ENCODE measurements around the gene ABCA2. TPM values are rescaled to one million over a fixed set of nuclear protein-coding genes. Genes with fewer than 3 reads are reported as not detected.
"Not testable (repeated sequence)": the region's sequence is repeated elsewhere in the genome, so short reads cannot be mapped to it uniquely, and the experiment has no call there.

ABCA2 gene
- total RNA-seq, 6 experiments from 2014 or later, result 18.3 to 36.3 (median 23.6) TPM

DNA sequence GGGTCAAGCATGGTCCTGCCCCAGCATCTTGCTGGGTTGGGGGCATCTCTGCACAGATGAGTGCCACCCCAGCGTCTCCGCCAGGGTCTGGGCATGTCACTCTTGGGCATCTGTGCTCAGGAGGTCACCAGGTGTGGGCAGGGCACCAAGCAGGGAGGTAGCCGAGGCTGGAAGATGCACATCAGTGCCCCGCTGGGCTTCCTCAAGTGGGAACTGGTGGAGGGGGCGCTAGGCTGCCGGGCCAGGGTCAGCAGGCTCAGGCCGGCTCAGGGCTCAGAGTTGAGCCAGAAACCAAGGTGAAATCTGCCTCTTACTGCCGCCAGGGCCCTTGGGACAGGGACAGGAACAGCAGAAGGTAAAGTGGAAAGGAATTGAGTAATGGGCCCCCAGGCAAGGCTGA, 7.9 kb upstream of the ABCA2 start:
- Mint-ChIP-seq H3K4me1 (ENCODE audit: low read depth) (no peaks in the 10 kb centered on the region), H3K27ac (no peak overlapping the region), H3K9me3 (no peaks in the 10 kb centered on the region), H3K4me3 (no peak overlapping the region), H3K36me3 (ENCODE audit: low read depth) (no peaks in the 10 kb centered on the region), H3K27me3 (ENCODE audit: insufficient read depth) (no peaks in the 10 kb centered on the region; the same call in 1 of the 2 replicates)
- TF ChIP-seq, protein P1, sequence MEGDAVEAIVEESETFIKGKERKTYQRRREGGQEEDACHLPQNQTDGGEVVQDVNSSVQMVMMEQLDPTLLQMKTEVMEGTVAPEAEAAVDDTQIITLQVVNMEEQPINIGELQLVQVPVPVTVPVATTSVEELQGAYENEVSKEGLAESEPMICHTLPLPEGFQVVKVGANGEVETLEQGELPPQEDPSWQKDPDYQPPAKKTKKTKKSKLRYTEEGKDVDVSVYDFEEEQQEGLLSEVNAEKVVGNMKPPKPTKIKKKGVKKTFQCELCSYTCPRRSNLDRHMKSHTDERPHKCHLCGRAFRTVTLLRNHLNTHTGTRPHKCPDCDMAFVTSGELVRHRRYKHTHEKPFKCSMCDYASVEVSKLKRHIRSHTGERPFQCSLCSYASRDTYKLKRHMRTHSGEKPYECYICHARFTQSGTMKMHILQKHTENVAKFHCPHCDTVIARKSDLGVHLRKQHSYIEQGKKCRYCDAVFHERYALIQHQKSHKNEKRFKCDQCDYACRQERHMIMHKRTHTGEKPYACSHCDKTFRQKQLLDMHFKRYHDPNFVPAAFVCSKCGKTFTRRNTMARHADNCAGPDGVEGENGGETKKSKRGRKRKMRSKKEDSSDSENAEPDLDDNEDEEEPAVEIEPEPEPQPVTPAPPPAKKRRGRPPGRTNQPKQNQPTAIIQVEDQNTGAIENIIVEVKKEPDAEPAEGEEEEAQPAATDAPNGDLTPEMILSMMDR (IDR thresholded peaks at IDR 0.05), result no peak
- DNase-seq, result no peak

DNA sequence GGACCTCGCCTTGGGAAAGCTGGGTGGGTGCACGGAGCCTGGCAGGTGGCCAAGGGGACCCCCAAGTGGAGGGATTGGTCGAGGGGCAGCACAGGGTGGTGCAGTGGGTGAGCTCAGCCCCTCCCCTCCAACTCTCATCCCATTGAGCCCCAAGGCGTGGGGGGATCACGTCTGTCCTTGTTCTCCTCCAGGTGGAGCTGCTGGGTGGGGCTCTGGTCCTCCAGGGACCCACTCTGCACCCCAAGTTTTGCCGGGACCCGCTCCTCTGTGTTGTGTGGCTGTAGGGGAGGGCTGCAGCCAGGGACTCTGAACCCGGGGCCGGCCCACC, 7.4 kb upstream of the ABCA2 start:
- Mint-ChIP-seq H3K27ac (no peak overlapping the region), H3K36me3 (ENCODE audit: low read depth) (no peaks in the 10 kb centered on the region), H3K9me3 (no peaks in the 10 kb centered on the region), H3K27me3 (ENCODE audit: insufficient read depth) (no peaks in the 10 kb centered on the region; the same call in 1 of the 2 replicates), H3K4me3 (no peak overlapping the region), H3K4me1 (ENCODE audit: low read depth) (no peaks in the 10 kb centered on the region)
- TF ChIP-seq, protein P1 (IDR thresholded peaks at IDR 0.05), result peak; percentile 60
- no peak for DNase-seq

DNA sequence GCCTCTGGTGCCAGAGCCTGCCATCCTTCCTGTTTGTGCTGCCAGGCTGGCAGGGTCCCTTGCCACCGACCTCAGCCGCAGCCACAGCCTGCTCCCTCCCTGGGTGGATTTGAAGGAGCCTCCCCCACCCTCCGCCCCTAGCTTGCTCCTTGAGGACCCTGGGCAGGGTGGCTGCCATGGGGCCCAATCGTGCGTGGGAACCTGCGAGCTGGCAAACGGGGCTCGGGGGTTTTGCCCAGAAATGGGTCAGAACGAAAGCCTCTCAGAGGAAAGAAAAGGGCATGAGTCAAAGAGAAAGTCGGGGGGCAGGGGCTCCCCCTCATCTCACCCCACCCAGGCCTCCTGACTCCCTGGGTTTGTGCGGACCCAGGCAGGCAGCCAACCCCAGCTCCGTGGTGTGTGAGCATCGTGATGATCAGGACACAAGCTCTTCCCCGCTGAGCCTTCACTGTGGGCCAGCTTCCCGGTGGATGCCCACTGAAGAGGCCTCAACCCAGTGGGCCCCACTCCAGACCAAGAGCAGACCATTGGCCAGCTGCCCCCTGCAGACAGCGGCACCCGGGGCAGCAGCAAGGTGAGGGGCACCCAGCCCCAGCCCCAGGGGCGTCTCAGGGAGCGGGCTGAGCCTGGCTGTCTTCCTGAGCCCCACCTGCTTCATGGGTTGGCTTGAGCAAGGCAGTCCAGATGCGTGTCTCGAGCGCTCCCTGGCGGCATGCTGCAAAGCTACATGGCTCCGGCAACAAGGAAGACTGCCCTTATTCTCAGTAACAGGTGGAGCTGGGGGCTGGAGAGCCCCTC, 6.9 kb upstream of the ABCA2 start:
- Mint-ChIP-seq H3K9me3 (no peaks in the 10 kb centered on the region), H3K27ac (no peak overlapping the region), H3K4me1 (ENCODE audit: low read depth) (no peaks in the 10 kb centered on the region), H3K4me3 (no peak overlapping the region), H3K27me3 (ENCODE audit: insufficient read depth) (no peaks in the 10 kb centered on the region; the same call in 1 of the 2 replicates), H3K36me3 (ENCODE audit: low read depth) (no peaks in the 10 kb centered on the region)
- peak; percentile 65 for DNase-seq
- TF ChIP-seq, protein P1 (IDR thresholded peaks at IDR 0.05), result peak; percentile 89

DNA sequence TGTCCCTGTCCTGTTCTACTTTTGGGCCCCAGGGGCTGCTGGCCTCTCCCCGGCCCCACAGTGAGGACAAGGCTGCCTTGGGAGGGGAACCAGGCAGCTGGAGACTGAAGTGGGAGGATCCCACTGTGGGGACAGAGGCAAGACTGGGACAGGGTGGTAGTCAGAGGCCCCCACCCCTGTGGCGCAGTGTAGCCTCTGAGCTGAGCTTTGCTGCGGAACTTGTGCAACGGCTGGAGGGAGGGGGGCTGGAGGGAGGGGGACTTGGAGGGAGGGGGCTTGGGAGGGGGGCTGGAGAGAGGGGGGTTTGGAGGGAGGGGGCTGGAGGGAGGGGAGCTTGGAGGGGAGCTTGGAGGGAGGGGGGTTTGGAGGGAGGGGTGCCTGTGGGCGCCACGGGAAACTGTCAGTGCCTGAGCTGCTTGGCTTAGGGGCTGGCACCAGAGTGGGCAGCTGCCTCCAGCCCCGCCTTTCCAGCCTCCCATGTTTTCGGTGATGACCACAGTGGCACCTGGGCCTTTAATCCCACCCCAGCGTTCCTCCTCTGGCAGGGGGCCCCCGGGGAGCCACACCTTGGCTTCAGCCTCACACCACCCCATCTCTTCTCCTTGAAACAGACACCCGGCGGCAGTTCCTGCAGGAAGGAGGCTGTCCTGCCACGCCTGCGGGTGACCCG, 6.1 kb upstream of the ABCA2 start:
- Mint-ChIP-seq H3K27ac (no peak overlapping the region), H3K36me3 (ENCODE audit: low read depth) (no peaks in the 10 kb centered on the region), H3K4me3 (no peak overlapping the region), H3K9me3 (no peaks in the 10 kb centered on the region), H3K4me1 (ENCODE audit: low read depth) (no peaks in the 10 kb centered on the region), H3K27me3 (ENCODE audit: insufficient read depth) (no peaks in the 10 kb centered on the region; the same call in 1 of the 2 replicates)
- TF ChIP-seq, protein P1 (IDR thresholded peaks at IDR 0.05), result no peak
- DNase-seq, result no peak

DNA sequence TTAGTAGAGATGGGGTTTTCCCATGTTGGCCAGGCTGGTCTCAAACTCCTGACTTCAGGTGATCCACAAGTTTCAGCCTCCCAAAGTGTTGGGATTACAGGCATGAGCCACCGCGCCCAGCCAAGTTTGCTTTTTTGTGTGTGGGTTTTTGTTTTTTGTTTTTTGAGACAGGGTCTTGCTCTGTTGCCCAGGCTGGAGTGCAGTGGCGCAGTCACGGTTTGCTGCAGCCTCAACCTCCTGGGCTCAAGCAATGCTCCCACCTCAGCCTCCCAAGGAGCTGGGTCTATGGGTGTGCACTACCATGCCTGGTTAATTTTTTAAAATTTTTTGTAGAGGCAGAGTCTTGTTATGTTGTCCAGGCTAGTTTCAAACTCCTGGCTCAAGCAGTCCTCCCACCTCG, 5.4 kb upstream of the ABCA2 start:
- H3K27me3 Mint-ChIP-seq (ENCODE audit: insufficient read depth); H3K4me3 Mint-ChIP-seq; H3K36me3 Mint-ChIP-seq (ENCODE audit: low read depth); DNase-seq; H3K9me3 Mint-ChIP-seq; H3K27ac Mint-ChIP-seq; H3K4me1 Mint-ChIP-seq (ENCODE audit: low read depth): not testable (repeated sequence)

DNA sequence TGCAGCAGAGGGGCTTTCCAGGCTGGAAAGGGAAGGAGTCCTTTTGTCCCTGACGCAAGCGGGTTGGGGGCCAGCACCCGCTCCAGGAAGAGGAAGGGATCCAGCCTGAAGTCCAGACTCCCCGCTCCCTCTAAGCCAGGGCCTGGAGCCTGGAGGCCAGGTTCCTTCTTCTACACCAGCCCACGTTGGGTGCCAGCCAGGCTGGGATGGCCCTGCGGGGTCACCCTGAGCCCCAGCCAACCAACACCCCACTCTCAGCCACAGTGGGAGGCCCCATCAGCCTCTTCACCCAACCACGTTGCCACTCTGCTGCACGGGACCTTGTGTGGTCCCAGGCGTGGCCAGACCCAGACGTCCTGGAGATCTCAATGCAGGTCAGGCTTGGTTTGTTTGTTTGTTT, 4.8 kb upstream of the ABCA2 start:
- H3K4me3 Mint-ChIP-seq, result no peak overlapping the region

More for the DNA sequence above, 4.8 kb upstream of the ABCA2 start:
- no peak for DNase-seq
- Mint-ChIP-seq H3K27me3 (ENCODE audit: insufficient read depth) (no peaks in the 10 kb centered on the region; the same call in 1 of the 2 replicates), H3K27ac (no peak overlapping the region), H3K36me3 (ENCODE audit: low read depth) (no peaks in the 10 kb centered on the region), H3K4me1 (ENCODE audit: low read depth) (no peaks in the 10 kb centered on the region), H3K9me3 (no peaks in the 10 kb centered on the region)
- TF ChIP-seq, protein P1 (IDR thresholded peaks at IDR 0.05), result no peak
